ENCODE results near the gene SMARCD2.

DNA sequence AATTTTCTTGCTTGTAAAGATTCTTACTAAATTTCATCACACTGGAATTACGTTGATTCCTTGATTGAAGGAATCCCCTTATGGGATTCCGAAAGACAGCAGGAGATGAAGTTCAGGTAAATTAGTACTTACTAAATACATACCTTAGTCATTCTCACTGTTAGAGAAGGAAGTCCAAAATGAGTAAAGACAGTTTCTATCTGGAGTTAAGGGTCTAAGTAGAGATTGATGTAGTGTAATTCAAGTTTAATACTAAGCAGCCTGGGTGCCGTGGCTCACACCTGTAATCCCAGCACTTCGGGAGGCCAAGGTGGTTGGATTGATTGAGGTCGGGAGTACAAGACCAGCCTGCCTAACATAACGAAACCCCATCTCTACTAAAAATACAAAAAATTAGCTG is 59.0 kb downstream of the SMARCD2 start:
- TF ChIP-seq POLR2AphosphoS5 (IDR thresholded peaks at IDR 0.05; ENCODE audit: borderline replicate concordance, low read depth, low read length) (no peak), EZH2 (IDR thresholded peaks at IDR 0.05) (no peak)

Measured in SK-N-MC (cell line).